Brain microvascular endothelial cell (primary cell): Measurements from ENCODE around the gene EIF5.

Experiments
- DNase-seq: peaks from one replicate; pipeline ENCODE4 v3.0.0-alpha.2; 2020
- H3K27ac ChIP-seq: fragments of 250-450 bp; sonication (Bioruptor Pico); 2 replicates; pipeline ENCODE4 v1.5.1; 2020; ENCODE audit warnings: mild to moderate bottlenecking, moderate library complexity
- H3K27me3 ChIP-seq: fragments of 250-450 bp; sonication (Bioruptor Pico); replicated peaks from 2 replicates; pipeline ENCODE4 v1.5.1; 2020; ENCODE audit warnings: mild to moderate bottlenecking
- H3K36me3 ChIP-seq: fragments of 250-450 bp; sonication (Bioruptor Pico); replicated peaks from 2 replicates; pipeline ENCODE4 v1.5.1; 2020; ENCODE audit warnings: mild to moderate bottlenecking
- H3K4me3 ChIP-seq: 2 replicates; pipeline ENCODE4 v1.5.1; 2011; ENCODE audit warnings: low read depth, mild to moderate bottlenecking, control low read depth, low read length, moderate library complexity
- in situ Hi-C: cut with HindIII; loops from 2 replicates; pipeline ENCODE4 v1.10.0; 2017; ENCODE audit warnings: low sequenced_read_pairs, low pct_ligation_motif_present
- TF ChIP-seq, protein P1 (sequence below): IDR thresholded peaks from 2 replicates; pipeline ENCODE4 v1.5.1; 2011; ENCODE audit warnings: low read depth, mild to moderate bottlenecking, moderate library complexity, low read length, control low read depth, inconsistent platforms; ENCODE audit errors: missing control alignments

The EIF5 gene

GRCh38 chr14:103388664-103389063, 54.6 kb downstream of the EIF5 start:
- Histone ChIP-seq H3K4me3 (no peak overlapping the region), H3K27ac (no peak overlapping the region), H3K27me3 (no peaks in the 10 kb centered on the region), H3K36me3 (no peaks in the 10 kb centered on the region)
- in situ Hi-C loops, result no loop called here
- TF ChIP-seq, protein P1, sequence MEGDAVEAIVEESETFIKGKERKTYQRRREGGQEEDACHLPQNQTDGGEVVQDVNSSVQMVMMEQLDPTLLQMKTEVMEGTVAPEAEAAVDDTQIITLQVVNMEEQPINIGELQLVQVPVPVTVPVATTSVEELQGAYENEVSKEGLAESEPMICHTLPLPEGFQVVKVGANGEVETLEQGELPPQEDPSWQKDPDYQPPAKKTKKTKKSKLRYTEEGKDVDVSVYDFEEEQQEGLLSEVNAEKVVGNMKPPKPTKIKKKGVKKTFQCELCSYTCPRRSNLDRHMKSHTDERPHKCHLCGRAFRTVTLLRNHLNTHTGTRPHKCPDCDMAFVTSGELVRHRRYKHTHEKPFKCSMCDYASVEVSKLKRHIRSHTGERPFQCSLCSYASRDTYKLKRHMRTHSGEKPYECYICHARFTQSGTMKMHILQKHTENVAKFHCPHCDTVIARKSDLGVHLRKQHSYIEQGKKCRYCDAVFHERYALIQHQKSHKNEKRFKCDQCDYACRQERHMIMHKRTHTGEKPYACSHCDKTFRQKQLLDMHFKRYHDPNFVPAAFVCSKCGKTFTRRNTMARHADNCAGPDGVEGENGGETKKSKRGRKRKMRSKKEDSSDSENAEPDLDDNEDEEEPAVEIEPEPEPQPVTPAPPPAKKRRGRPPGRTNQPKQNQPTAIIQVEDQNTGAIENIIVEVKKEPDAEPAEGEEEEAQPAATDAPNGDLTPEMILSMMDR, result no peak
- DNase-seq, result no peak

GRCh38 chr14:103390605-103391004, 56.6 kb downstream of the EIF5 start:
- in situ Hi-C loops, result no loop called here
- TF ChIP-seq, protein P1, result no peak
- no peaks in the 10 kb centered on the region for H3K27me3 ChIP-seq
- H3K27ac ChIP-seq, result no peak overlapping the region
- H3K4me3 ChIP-seq, result no peak overlapping the region
- H3K36me3 ChIP-seq, result no peaks in the 10 kb centered on the region
- no peak for DNase-seq

- H3K27ac ChIP-seq, result no peak overlapping the region
- in situ Hi-C loops, result no loop called here
- peak; percentile 57 for DNase-seq
Measured at GRCh38 chr14:103391048-103391447, 57.0 kb downstream of the EIF5 start.

DNA sequence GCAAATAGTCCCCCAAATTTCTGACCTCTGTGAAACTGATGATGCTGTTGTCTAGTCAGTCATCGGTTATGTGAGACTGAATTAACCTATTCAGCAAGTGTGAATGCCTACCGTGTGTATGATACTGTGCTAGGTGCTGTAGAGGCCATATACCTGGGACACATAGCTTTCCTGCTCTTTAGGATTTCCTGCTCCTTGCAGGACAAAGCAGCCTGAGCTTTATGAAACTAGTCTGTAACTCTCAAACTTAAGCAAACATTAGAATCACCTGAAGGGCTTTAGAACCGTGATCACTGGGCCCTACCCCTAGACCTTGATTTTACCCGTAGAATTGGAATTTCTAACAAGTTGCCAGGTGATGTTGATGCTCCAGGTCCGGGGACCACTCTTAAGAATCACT, 58.1 kb downstream of the EIF5 start:
- H3K36me3 ChIP-seq, result no peaks in the 10 kb centered on the region
- H3K27me3 ChIP-seq, result no peaks in the 10 kb centered on the region
- no peak overlapping the region for H3K4me3 ChIP-seq
- DNase-seq, result no peak
- TF ChIP-seq, protein P1, result no peak
- no peak overlapping the region for H3K27ac ChIP-seq
- in situ Hi-C loops, result no loop called here

More at GRCh38 chr14:103391048-103391447, 57.0 kb downstream of the EIF5 start:
- Histone ChIP-seq H3K36me3 (no peaks in the 10 kb centered on the region), H3K4me3 (no peak overlapping the region), H3K27me3 (no peaks in the 10 kb centered on the region)
- TF ChIP-seq, protein P1, result peak; percentile 78

DNA sequence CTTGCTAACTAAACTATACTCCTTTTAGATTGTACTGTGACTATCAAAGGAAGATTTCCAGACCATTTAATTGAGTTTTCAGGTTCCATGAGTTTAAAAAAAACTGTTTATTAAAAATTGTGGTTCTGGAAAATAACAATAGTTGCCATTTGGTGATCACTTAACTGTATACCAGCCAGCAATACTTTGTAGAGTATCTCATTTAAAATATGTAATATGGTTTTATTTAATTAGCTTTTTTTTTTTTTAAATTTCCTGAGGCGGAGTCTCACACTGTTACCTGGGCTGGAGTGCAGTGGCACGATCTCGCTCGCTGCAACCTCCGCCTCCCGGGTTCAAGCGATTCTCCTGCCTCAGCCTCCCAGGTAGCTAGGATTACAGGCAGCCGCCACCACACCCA, 58.5 kb downstream of the EIF5 start:
- Histone ChIP-seq H3K36me3 (no peaks in the 10 kb centered on the region), H3K4me3 (no peak overlapping the region), H3K27ac (no peak overlapping the region), H3K27me3 (no peaks in the 10 kb centered on the region)
- DNase-seq, result no peak
- TF ChIP-seq, protein P1, result no peak
- in situ Hi-C loops, result no loop called here

- TF ChIP-seq, protein P1, result no peak
- DNase-seq, result no peak
- in situ Hi-C loops, result no loop called here
- no peaks in the 10 kb centered on the region for H3K36me3 ChIP-seq
- no peaks in the 10 kb centered on the region for H3K27me3 ChIP-seq
- H3K27ac ChIP-seq, result no peak overlapping the region
- H3K4me3 ChIP-seq, result no peak overlapping the region
Measured at GRCh38 chr14:103393070-103393469, 59.0 kb downstream of the EIF5 start.
